Neuronal stem cell (in vitro differentiated cells): Measurements from ENCODE around the gene SMYD3.

ENCODE experiments used
- DNase-seq: peaks from one replicate; pipeline ENCODE4 v3.0.0-alpha.2; 2013; ENCODE audit warnings: low spot score
- H2AFZ ChIP-seq: one replicate; pipeline ENCODE4 v1.6.1; 2013; ENCODE audit warnings: mild to moderate bottlenecking, low read length, inconsistent platforms
- H2AK5ac ChIP-seq: 2 replicates; pipeline ENCODE4 v1.6.1; 2013; ENCODE audit warnings: low read depth, mild to moderate bottlenecking, inconsistent platforms, low read length, moderate library complexity, mixed read lengths
- H2BK120ac ChIP-seq: 2 replicates; pipeline ENCODE4 v1.6.1; 2013; ENCODE audit warnings: low read depth, mild to moderate bottlenecking, inconsistent platforms, low read length, moderate library complexity, mixed read lengths
- H2BK12ac ChIP-seq: one replicate; pipeline ENCODE4 v1.6.1; 2013; ENCODE audit warnings: low read length, inconsistent platforms
- H2BK15ac ChIP-seq: 2 replicates; pipeline ENCODE4 v1.6.1; 2013; ENCODE audit warnings: mild to moderate bottlenecking, low read length, inconsistent platforms, mixed read lengths
- H2BK5ac ChIP-seq: one replicate; pipeline ENCODE4 v1.6.1; 2013; ENCODE audit warnings: inconsistent platforms, mild to moderate bottlenecking, low read length, moderate library complexity
- H3K14ac ChIP-seq: one replicate; pipeline ENCODE4 v1.6.1; 2013; ENCODE audit warnings: low read length, inconsistent platforms
- H3K18ac ChIP-seq: 2 replicates; pipeline ENCODE4 v1.6.1; 2013; ENCODE audit warnings: low read length, inconsistent platforms
- H3K23ac ChIP-seq: 2 replicates; pipeline ENCODE4 v1.6.1; 2013; ENCODE audit warnings: low read depth, mild to moderate bottlenecking, mixed read lengths, low read length, inconsistent platforms; ENCODE audit not compliant: poor library complexity
- H3K27ac ChIP-seq: replicated peaks from 3 replicates; pipeline ENCODE4 v1.5.1; 2013; ENCODE audit warnings: low read length, inconsistent platforms
- H3K27me3 ChIP-seq, 3 experiments: 2 replicates each; pipeline ENCODE4 v1.6.1; 2013; ENCODE audit warnings: low read length in 3 of 3, mild to moderate bottlenecking in 2 of 3, inconsistent platforms in 1 of 3, low read depth in 1 of 3, mixed read lengths in 1 of 3, moderate library complexity in 1 of 3; ENCODE audit not compliant: control insufficient read depth in 3 of 3, insufficient read depth in 3 of 3
- H3K36me3 ChIP-seq, 2 donors: replicated peaks in 1 of 2; 2 replicates each; pipeline ENCODE4 v1.6.1; 2013; ENCODE audit warnings: low read length in 2 of 2; ENCODE audit not compliant: control insufficient read depth in 2 of 2, insufficient read depth in 2 of 2
- H3K4ac ChIP-seq: 2 replicates; pipeline ENCODE4 v1.6.1; 2013; ENCODE audit warnings: inconsistent platforms, mild to moderate bottlenecking, low read length, moderate library complexity
- H3K4me1 ChIP-seq, 2 donors: 1 replicate in 1 of 2; 2 replicates in 1 of 2; pipeline ENCODE4 v1.6.1; 2013; ENCODE audit warnings: low read length in 2 of 2, low read depth in 1 of 2; ENCODE audit not compliant: control insufficient read depth in 2 of 2, insufficient read depth in 1 of 2
- H3K4me2 ChIP-seq: one replicate; pipeline ENCODE4 v1.6.1; 2013; ENCODE audit warnings: mild to moderate bottlenecking, low read length, inconsistent platforms; ENCODE audit not compliant: insufficient read depth, poor library complexity, severe bottlenecking
- H3K4me3 ChIP-seq, 2 donors: 2 replicates each; pipeline ENCODE4 v1.5.1; 2013; ENCODE audit warnings: low read length in 2 of 2, mild to moderate bottlenecking in 2 of 2, inconsistent platforms in 1 of 2, moderate library complexity in 1 of 2
- H3K79me1 ChIP-seq: one replicate; pipeline ENCODE4 v1.6.1; 2013; ENCODE audit warnings: low read depth, mild to moderate bottlenecking, inconsistent platforms, low read length, moderate library complexity
- H3K9ac ChIP-seq: one replicate; pipeline ENCODE4 v1.6.1; 2013; ENCODE audit warnings: mild to moderate bottlenecking, low read depth, low read length, inconsistent platforms; ENCODE audit not compliant: poor library complexity
- H3K9me3 ChIP-seq, 2 donors: replicated peaks in 1 of 2; 2 replicates each; pipeline versions ENCODE3 to v1.6.1; 2013; ENCODE audit warnings: low read length in 2 of 2, mild to moderate bottlenecking in 2 of 2, inconsistent platforms in 1 of 2, low read depth in 1 of 2, mixed read lengths in 1 of 2, moderate library complexity in 1 of 2; ENCODE audit not compliant: control insufficient read depth in 2 of 2, insufficient read depth in 1 of 2
- H4K8ac ChIP-seq: one replicate; pipeline ENCODE4 v1.6.1; 2013; ENCODE audit warnings: low read depth, mild to moderate bottlenecking, inconsistent platforms, low read length, moderate library complexity
- H4K91ac ChIP-seq: one replicate; pipeline ENCODE4 v1.6.1; 2013; ENCODE audit warnings: low read length, low read depth, mild to moderate bottlenecking, inconsistent platforms; ENCODE audit not compliant: poor library complexity
- WGBS, 2 donors: extraction: QIAGEN DNeasy Blood & Tissue Kit; methylation state at CpG; one replicate each; pipeline ENCODE4 v1.1.7; 2013; ENCODE audit warnings: missing lambda C conversion rate in 2 of 2, mixed read lengths in 1 of 2; ENCODE audit not compliant: insufficient read length in 2 of 2, insufficient replicate concordance in 1 of 2; ENCODE audit errors: extremely low coverage in 2 of 2; 5-methylcytosine and 5-hydroxymethylcytosine counted together

SMYD3 gene

DNA sequence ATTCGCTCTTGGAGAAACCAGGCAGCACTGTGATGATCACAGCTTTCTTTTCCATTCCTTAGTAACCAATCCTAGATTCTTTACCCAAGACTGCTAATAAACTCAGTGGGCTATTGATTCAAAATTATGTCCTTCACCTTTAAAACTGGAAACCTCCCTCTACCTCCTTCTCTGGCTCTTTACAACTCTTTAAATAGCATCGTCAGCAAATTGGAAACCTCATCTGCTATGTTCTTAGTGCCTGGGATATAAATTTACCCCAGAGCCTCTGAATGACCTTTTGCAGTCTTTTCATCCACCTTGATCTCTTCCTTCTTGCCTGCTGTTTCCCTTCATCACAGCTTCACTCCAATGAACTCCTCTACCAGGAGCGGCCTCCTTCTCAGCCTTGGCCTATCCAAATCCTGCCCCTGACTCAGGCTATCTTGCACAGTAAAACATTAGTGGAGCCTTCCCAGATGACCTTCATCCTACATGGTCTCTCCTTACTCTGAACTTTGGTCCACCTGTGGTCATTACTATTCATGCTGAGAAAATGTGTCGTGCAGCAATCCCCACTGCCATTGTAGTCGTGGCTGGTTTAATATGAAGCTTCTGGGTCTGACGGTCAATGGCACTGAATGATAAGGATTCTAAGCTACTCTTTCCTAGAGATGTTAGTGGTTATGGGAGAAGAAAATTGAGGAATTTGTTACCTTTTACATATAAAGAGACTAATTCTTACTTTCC, 644.1 kb downstream of the SMYD3 start:
- H2BK12ac ChIP-seq = no peak overlapping the region
- H4K8ac ChIP-seq = no peak overlapping the region
- H3K79me1 ChIP-seq = no peaks in the 10 kb centered on the region
- H3K9ac ChIP-seq = no peak overlapping the region
- H3K4ac ChIP-seq = no peak overlapping the region
- H2BK5ac ChIP-seq = no peak overlapping the region
- H3K27me3 ChIP-seq = no peaks in the 10 kb centered on the region
- no peak overlapping the region for H2BK120ac ChIP-seq
- H3K4me3 ChIP-seq = no peak overlapping the region
- H3K4me1 ChIP-seq = no peaks in the 10 kb centered on the region
- no peak overlapping the region for H3K18ac ChIP-seq
- no peak for DNase-seq
- no peak overlapping the region for H3K23ac ChIP-seq
- no peak overlapping the region for H3K14ac ChIP-seq
- H3K27ac ChIP-seq = no peak overlapping the region
- H3K4me2 ChIP-seq = no peak overlapping the region
- no CpG with 5 or more reads among the region's 6 CpGs for WGBS, 2 donors
- H2AK5ac ChIP-seq = no peak overlapping the region
- H4K91ac ChIP-seq = no peak overlapping the region
- H3K9me3 ChIP-seq = no peaks in the 10 kb centered on the region
- H3K36me3 ChIP-seq = no peaks in the 10 kb centered on the region
- H2AFZ ChIP-seq = no peak overlapping the region
- H2BK15ac ChIP-seq = no peak overlapping the region

DNA sequence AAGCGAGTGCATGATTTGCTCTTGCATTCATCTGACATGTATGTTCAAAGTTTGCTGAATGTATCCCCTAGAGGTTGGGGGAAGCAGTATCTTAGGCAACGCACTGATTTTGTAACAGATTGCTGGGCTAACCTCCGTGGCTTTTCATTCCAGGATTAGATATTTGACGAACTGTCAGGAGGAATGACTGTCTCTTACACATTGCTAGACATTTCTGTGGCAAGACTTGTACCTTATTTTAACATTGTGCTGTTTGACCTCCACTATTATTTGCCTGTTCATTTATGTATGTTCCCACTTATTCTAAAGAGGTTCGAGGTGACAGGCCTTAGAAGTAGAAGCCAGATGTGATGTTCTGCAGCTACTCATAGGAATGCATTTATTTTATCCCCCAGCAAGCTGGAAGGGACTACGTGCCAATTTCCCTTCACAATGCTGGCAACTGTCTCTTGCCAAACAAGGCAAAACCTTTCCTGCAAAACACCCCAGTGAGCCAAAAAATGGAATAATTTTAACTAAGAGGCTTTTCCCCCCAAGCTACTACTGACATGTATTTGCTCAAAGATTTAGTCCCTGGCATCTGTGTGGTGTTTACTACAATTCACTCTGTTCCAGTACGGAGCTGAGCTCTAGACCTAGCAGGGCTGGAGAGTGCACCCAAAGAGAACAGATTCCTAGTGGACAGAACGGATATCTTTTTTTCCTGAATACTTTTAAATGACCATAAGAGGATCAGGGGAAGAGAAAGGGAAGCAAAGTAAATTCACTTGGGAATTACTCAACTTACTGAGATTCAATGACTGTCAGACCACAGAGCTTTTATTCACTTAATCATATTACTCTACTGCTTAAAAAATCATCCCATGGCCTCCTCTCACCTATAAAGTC, 646.2 kb downstream of the SMYD3 start:
- no peak overlapping the region for H3K14ac ChIP-seq
- H2BK12ac ChIP-seq = no peak overlapping the region
- H3K9me3 ChIP-seq = no peaks in the 10 kb centered on the region
- no peak overlapping the region for H2BK120ac ChIP-seq
- no peak overlapping the region for H2AFZ ChIP-seq
- no peaks in the 10 kb centered on the region for H3K79me1 ChIP-seq
- no peak overlapping the region for H2AK5ac ChIP-seq
- H3K9ac ChIP-seq = no peak overlapping the region
- no peak overlapping the region for H3K4me2 ChIP-seq
- no peak overlapping the region for H2BK15ac ChIP-seq
- H3K23ac ChIP-seq = no peak overlapping the region
- no CpG with 5 or more reads among the region's 8 CpGs for WGBS, 2 donors
- H3K4me3 ChIP-seq = no peak overlapping the region
- H3K4me1 ChIP-seq = peaks cover 0 to 3% of the 10 kb centered on the region in 2 donors
- no peak overlapping the region for H3K27ac ChIP-seq
- H4K8ac ChIP-seq = no peak overlapping the region
- H3K18ac ChIP-seq = no peak overlapping the region
- no peaks in the 10 kb centered on the region for H3K36me3 ChIP-seq
- no peak overlapping the region for H2BK5ac ChIP-seq
- no peak overlapping the region for H4K91ac ChIP-seq
- no peaks in the 10 kb centered on the region for H3K27me3 ChIP-seq
- DNase-seq = no peak
- no peak overlapping the region for H3K4ac ChIP-seq

DNA sequence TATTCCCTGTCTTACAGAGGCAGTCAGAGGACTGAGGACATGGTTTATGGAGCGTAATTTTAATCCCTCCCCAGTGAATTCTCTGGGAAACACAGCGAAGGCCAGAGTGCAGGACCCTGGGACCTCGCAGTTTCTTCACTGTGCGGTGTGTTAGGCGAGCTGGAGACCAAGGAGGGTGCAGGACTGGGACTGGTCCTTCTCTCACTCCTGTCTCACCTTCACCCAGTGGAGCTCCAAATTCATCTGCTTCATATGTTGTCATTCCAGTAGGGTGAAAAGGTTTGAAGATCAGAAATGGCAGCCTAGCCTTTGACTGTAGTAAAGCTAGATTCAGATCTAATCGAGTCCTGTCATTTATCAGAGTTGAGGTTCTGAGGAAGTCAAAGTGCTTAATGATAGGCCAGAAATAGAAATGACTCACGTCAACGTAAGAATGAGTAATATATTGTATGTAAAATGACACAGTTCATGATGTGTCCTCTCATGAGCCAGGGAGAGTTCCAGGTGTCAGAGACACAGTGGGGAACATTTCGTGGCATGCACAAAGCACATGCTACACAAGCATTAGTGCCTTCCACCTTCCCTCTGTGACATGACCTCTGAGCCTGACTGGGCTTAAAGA, 647.5 kb downstream of the SMYD3 start:
- Histone ChIP-seq H2BK12ac (no peak overlapping the region), H2BK15ac (no peak overlapping the region), H3K4ac (no peak overlapping the region), H3K36me3 (no peaks in the 10 kb centered on the region), H2BK120ac (no peak overlapping the region), H3K4me3 (no peak overlapping the region), H3K9ac (no peak overlapping the region), H3K4me1 (peaks cover 0 to 3% of the 10 kb centered on the region in 2 donors), H2BK5ac (no peak overlapping the region), H3K4me2 (no peak overlapping the region), H3K27ac (no peak overlapping the region), H4K91ac (no peak overlapping the region), H3K23ac (no peak overlapping the region), H3K27me3 (no peaks in the 10 kb centered on the region), H4K8ac (no peak overlapping the region), H2AK5ac (no peak overlapping the region), H2AFZ (no peak overlapping the region), H3K18ac (no peak overlapping the region), H3K9me3 (no peaks in the 10 kb centered on the region), H3K14ac (no peak overlapping the region), H3K79me1 (no peaks in the 10 kb centered on the region)
- no peak for DNase-seq
- WGBS, 2 donors = no CpG with 5 or more reads among the region's 9 CpGs
